OCI-LY1 (cell line): Measurements from ENCODE around the gene SLC25A13.

ENCODE experiments used
- CTCF ChIP-seq: fragments of 200-600 bp; sonication (generic), shearing (Covaris generic); IDR thresholded peaks from 2 replicates; pipeline ENCODE4 v1.5.1; 2017; ENCODE audit warnings: mild to moderate bottlenecking, antibody characterized with exemption, low read length, moderate library complexity, mixed read lengths
- EZH2 ChIP-seq: fragments of 200-600 bp; sonication (generic), shearing (Covaris generic); IDR thresholded peaks from 2 replicates; pipeline ENCODE4 v1.8.0; 2017; ENCODE audit warnings: borderline replicate concordance, mixed run types, mild to moderate bottlenecking, antibody characterized with exemption, low read length, moderate library complexity, mixed read lengths

DNA sequence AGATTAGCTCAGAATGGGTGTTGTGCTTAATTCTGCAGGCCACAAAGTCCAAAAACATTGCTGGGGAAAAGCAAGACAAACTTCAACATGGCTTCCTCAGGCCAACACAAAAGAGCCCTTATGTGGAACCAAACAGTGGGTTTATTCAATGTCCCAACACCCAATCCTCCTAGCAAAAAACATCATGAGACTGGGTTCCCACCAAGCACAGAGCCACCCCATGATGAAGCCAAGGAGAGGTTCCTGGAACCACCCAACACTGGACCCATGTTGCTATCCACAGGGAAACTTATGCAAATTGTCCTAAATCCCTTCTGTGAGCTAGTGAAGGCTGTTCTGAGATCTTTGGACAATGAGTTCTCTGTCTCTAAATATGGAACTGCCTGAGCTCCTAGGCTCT is 24.0 kb downstream of the SLC25A13 start:
- TF ChIP-seq CTCF: no peak
- TF ChIP-seq EZH2: no peak
